SH-SY5Y (cell line): ENCODE results near the gene TMEM135.

Experiments
- GATA2 ChIP-seq: IDR thresholded peaks from 2 replicates; pipeline ENCODE4 v1.6.1; 2011; ENCODE audit warnings: mild to moderate bottlenecking, low read depth, low read length
- GATA3 ChIP-seq: IDR thresholded peaks from 2 replicates; pipeline ENCODE4 v1.6.1; 2011; ENCODE audit warnings: low read depth, mild to moderate bottlenecking, low read length, moderate library complexity

DNA sequence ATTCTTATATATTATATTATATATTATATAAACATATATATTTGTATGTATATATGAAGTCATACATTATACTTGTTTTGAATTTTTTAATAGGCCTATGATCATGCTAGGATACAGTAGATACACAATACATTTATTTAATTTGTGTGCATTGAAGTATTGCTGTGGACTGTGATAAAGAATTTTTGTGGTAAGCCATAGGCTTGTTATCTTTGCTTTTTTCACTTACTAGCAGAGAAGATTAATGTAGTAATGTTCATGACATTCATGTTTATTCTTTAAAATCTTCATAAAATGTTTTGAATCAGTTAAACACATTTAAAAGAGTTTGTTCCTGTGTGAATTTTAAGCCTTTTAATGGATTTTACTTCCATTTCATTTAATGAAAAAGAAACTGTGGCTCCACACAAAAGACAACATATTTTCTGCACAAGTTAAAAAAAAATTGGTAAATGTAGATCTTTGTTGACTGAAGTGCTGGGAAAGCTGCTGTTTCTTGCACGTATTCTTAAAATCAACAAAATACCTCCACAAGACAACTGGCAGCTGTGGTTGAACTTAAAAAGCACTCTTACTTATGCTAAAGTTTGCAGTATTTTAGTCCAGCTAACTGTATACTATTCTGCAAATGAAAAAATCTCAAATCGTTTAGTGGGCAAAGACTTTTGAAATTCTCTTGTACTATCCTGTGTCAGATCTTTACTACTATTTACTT, 156.2 kb downstream of the TMEM135 start:
- TF ChIP-seq GATA2 (no peak), GATA3 (no peak)
